HG03025 (cell line): ENCODE data around the gene GNG7.
"Not testable (repeated sequence)": the region's sequence is repeated elsewhere in the genome, so short reads cannot be mapped to it uniquely, and the experiment has no call there.

Experiments
- ATAC-seq: cut with Tn5 transposase; IDR thresholded peaks from one replicate; pipeline ENCODE4 v1.9.1; 2021; ENCODE audit warnings: mild to moderate bottlenecking, moderate library complexity; ENCODE audit not compliant: unreplicated experiment, low FRiP score

The GNG7 gene

GRCh38 chr19:2608602-2608922 lies 93.9 kb downstream of the GNG7 start:
- no peak for ATAC-seq

- ATAC-seq = peak; percentile 39
Measured at GRCh38 chr19:2607712-2608601, 94.5 kb downstream of the GNG7 start.

- not testable (repeated sequence) for ATAC-seq
Measured at GRCh38 chr19:2606774-2607173, 95.7 kb downstream of the GNG7 start.

GRCh38 chr19:2605889-2606288 lies 96.6 kb downstream of the GNG7 start:
- not testable (repeated sequence) for ATAC-seq

DNA sequence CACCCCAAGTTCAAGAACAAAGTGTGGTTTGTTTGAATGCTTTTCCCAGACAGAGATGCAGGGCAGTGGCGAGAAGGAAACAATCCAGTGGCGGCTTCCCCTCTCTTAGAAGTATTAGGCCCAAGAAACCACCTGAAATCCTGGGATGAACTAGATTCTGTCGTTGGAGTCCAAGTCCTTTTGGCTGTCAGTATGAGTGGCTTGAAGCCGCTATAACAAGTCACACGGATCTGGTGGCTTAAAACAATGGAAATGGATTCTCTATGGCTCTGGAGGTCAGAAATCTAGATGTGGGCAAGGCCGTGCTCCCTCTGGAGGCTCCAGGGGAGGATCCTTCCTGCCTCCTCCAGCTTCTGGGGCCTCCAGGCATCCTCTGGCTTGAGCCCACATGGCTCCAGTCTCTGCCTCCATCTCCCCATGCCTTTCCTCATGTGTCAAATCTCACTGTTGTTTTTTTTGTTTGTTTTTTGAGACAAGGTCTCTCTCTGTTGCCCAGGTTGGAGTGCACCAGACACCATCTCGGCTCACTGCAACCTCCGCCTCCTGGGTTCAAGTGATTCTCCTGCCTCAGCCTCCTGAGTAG lies 97.7 kb downstream of the GNG7 start:
- no peak for ATAC-seq

GRCh38 chr19:2603334-2603733 lies 99.2 kb downstream of the GNG7 start:
- ATAC-seq = no peak

GRCh38 chr19:2602391-2603181 lies 99.9 kb downstream of the GNG7 start:
- no peak for ATAC-seq

DNA sequence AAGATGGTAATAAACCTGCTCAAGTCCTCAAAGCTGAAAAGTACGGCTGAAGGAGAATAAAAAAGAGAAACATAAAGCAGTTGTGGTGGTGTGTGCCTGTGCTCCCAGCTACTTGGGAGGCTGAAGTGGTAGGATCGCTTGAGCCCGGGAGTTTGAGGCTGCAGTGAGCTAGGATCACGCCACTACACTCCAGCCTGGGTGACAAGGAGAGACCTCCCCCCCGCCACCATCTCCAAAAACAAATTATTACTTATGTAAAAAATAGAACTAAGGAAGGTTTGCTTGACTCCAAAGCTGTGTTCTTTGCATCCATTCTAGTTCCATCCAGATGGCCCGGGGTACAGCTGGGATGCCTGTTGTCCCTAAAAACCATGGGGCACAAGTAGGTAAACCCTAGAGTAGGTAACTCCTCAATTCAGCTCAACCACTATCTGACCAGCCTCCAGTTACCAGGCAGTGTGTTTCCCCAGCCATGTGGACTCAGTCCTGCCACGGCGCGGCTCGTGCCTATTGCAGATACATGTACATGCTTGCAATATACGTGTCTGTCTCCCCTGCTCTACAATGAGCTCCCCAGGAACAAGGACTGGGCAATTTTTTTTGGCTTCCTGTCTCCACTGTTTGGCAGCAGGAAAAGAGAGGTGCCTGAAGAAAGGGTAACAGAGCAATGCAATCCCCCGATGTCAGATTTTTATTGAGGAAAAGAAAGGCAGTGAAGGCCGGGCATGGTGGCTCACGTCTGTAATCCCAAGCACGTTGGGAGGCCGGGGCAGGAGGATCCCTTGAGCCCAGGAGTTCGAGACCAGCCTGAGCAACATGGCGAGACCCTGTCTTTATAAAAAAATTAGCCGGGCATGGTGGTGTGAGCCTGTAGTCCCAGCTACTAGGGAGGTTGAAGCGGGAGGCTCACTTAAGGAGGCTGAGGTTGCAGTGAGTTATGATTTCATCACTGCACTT lies 101.3 kb downstream of the GNG7 start:
- no peak for ATAC-seq

GRCh38 chr19:2594319-2594718 lies 108.2 kb downstream of the GNG7 start:
- ATAC-seq = no peak

DNA sequence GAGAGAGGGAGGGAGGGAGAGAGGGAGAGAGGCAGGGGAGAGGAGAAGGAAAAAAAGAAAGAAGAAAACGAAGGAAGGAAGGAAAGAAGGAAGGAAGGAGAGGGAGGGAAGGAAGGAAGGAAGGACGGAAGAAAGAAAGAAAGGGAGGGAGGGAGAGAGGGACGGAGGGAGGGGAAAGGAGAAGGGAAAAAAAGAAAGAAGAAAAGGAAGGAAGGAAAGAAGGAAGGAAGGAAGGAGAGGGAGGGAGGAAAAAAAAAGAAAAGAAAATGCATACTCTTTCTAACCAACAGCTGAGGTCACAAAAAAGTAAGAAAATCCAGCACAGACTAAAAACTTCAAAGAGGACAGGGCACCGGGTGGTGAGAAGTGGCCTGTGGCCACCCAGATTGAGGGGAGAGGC lies 109.7 kb downstream of the GNG7 start:
- ATAC-seq = no peak

DNA sequence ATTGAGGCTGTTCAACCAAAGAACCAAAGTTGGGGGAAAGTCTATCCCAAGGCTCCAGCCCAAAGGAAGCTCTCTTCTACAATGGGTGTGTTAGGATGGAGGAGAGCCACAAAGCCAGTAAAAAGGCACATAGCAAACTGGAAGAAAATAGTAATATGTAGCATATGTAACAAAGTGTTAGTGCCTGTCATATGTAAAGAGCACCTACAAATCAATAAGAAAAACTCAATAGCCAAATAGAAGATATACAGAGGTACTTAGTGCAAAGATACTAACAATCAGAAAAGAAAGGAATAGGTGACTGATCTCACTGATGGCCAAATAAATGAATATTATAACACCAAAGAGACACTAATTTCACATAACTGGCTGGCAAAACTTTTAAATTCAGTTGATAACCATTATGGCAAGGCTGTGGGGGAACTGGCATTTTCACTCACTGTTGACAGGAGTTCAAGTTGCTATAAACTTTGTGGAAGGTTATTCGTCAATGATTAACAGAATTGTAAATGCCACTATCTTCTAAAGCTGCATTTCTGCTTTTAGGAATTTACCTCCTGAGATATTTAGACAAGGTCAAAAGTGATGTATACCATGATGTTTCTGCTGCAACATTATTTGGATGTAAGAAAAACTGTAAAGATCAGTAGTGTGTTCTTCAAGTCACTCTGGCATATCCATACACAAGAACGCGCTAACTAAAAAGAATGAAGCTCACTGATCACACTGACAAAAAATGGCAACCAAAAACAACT lies 110.8 kb downstream of the GNG7 start:
- no peak for ATAC-seq

- ATAC-seq = no peak
Measured at GRCh38 chr19:2590630-2591399, 111.7 kb downstream of the GNG7 start.

DNA sequence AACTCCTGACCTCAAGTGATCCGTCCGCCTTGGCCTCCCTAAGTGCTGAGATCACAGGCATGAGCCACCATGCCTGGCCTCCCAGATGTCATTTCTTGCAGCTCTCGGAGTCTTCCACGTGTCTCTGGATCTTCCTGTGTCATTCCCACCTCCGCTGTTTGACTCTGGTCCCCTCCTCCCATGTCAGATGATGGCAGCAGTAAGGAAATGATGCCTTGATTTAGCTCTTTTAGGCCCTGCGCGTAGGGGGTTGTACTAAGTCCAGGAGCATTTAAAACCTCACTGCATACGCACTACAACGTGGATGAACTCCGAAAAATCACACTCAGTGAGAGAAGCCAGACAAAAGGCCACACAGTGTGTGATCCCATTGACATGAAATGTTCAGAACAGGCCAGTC lies 113.1 kb downstream of the GNG7 start:
- ATAC-seq = no peak

DNA sequence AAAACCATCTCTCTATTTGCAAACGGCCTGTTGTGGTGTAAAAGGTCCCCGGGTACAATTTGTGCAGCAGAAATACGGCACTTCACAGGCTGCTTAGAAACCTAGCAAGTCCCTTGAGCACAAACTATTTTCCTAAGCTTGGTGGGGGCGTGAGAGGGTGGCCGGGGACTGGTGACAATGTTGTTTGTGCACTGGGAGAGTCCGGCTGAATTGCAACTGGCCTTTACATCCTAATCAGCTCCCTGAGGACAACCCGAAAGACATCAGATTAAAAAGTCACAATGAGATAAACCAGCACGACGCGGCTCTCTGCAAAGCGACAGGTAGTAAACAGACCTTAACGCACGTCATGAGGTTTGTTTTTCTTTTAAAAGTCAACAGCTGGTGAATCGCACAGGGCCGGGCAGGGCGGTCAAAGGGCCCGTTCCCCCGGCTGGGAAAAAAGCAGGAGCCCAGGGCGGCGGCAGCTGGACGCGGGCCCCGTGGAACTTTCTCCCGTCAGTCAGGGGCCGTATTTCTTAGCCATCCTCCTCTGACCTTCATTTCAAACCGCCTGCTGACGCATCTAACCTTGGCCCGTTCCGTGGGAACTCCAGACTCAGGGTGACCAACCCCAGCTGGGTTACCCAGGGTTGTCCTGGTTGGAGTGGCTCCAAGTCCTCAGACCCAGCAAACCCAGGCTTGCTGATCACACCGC lies 114.3 kb downstream of the GNG7 start:
- ATAC-seq = no peak

DNA sequence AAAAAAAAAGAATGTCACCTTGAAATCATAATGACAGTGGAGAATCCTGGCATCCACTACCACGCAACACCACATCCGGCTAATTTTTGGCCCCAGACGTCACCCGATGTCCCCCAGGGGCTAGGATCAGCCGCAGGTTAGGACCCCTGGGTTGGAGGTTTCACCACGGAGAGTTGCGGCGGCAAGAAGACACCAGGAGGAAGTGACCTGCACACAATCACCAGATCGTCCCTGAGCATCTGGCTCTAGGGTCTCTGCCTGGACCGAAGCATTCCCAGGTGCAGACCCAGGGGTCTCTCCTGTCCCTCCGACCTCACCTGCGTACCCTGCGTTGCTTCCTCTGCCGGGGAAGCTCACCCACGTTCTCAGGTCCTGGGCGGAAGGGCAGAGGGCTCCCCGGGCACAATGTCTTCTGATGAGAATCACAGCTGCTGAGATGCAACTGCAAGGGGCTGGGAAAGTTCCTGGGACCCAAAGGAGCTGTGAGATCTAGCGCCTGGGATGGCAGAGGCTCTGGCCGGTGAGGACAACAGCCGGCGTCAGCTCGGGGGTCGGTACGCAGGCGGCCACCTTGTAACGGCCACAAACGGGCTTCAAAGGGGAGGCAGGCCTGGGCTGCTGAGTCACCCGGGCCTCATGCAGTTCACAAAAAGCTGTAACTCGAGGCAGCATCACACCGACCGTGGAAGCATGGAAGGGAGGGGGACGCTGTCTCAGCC lies 115.3 kb downstream of the GNG7 start:
- ATAC-seq = no peak

DNA sequence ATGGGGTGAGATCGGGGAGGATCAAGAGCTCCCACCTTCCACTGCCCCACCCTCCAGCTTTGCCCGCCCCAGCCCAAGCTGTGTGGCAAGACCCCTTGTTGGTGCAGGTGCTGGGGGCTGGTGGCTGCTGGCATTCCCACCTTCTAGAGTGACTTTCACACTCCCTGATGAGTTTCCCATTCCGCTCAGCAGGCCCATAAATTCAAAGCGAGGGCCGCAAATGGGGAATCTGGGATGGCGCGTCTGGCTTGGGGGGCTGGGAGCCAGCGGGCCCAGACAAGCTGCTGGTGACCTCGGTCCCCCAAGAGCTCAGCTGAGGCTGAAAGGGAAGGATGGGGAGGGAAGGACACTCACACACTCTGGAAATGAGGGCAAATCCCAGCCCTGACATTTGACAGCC lies 116.3 kb downstream of the GNG7 start:
- ATAC-seq = no peak

GRCh38 chr19:2584002-2584401 lies 118.5 kb downstream of the GNG7 start:
- no peak for ATAC-seq
